ENCODE measurements around the gene MPZL3.

Gene MPZL3

GRCh38 chr11:118243161-118243560 lies 9.0 kb downstream of the MPZL3 start:
- no peak for DNase-seq (ENCODE audit: low read depth)
- TF ChIP-seq CTCF (IDR thresholded peaks at IDR 0.05; ENCODE audit: insufficient read depth, low read depth, low read length, missing control alignments), result no peak
- no peak overlapping the region for H3K4me3 ChIP-seq (ENCODE audit: low read depth, low read length)

- no peak for TF ChIP-seq CTCF (IDR thresholded peaks at IDR 0.05; ENCODE audit: insufficient read depth, low read depth, low read length, missing control alignments)
- no peak overlapping the region for H3K4me3 ChIP-seq (ENCODE audit: low read depth, low read length)
- DNase-seq (ENCODE audit: low read depth), result no peak
Observed at GRCh38 chr11:118241764-118242098, 10.4 kb downstream of the MPZL3 start.

- H3K4me3 ChIP-seq (ENCODE audit: low read depth, low read length), result no peak overlapping the region
Observed at GRCh38 chr11:118240999-118241763, 11.0 kb downstream of the MPZL3 start.

GRCh38 chr11:118239509-118240205 lies 12.5 kb downstream of the MPZL3 start:
- no peak for TF ChIP-seq CTCF (IDR thresholded peaks at IDR 0.05; ENCODE audit: insufficient read depth, low read depth, low read length, missing control alignments)
- H3K4me3 ChIP-seq (ENCODE audit: low read depth, low read length), result no peak overlapping the region
- DNase-seq (ENCODE audit: low read depth), result no peak

More at GRCh38 chr11:118240999-118241763, 11.0 kb downstream of the MPZL3 start:
- peak; percentile 75 for DNase-seq (ENCODE audit: low read depth)
- no peak for TF ChIP-seq CTCF (IDR thresholded peaks at IDR 0.05; ENCODE audit: insufficient read depth, low read depth, low read length, missing control alignments)

- TF ChIP-seq CTCF (IDR thresholded peaks at IDR 0.05; ENCODE audit: insufficient read depth, low read depth, low read length, missing control alignments), result no peak
- no peak for DNase-seq (ENCODE audit: low read depth)
- H3K4me3 ChIP-seq (ENCODE audit: low read depth, low read length), result no peak overlapping the region
Observed at GRCh38 chr11:118238929-118239328, 13.2 kb downstream of the MPZL3 start.

GRCh38 chr11:118238421-118238820 lies 13.7 kb downstream of the MPZL3 start:
- TF ChIP-seq CTCF (IDR thresholded peaks at IDR 0.05; ENCODE audit: insufficient read depth, low read depth, low read length, missing control alignments), result no peak
- DNase-seq (ENCODE audit: low read depth), result no peak
- H3K4me3 ChIP-seq (ENCODE audit: low read depth, low read length), result no peak overlapping the region
